HEK293 (cell line): ENCODE measurements around the gene C1orf226.

Source experiments
- CTCF ChIA-PET: fragments of 350-600 bp; formaldehyde crosslinking; extraction: SDS; loops from one replicate; lab custom pipeline; 2021; ENCODE audit warnings: antibody characterized with exemption; lab: Yijun Ruan, JAX
- POLR2A ChIA-PET: fragments of 300-600 bp; formaldehyde crosslinking; extraction: SDS; loops from one replicate; lab custom pipeline; 2020; ENCODE audit warnings: antibody characterized with exemption, inconsistent platforms; lab: Yijun Ruan, JAX
- H3K27ac ChIP-seq: fragments of 200-500 bp; sonication (Bioruptor generic); 2 replicates; pipeline ENCODE4 v1.5.1; 2014; ENCODE audit warnings: low read depth, low read length, control low read depth, inconsistent platforms; ENCODE audit errors: extremely low read depth
- H3K36me3 ChIP-seq, 2 experiments: fragments of 200-500 bp in 1 of 2; sonication (Bioruptor generic) in 1 of 2; 1 replicate in 1 of 2; 2 replicates in 1 of 2; pipeline ENCODE4 v1.5.1; 2014 to 2017; ENCODE audit warnings: inconsistent platforms in 2 of 2, low read length in 2 of 2; ENCODE audit not compliant: control insufficient read depth in 2 of 2, insufficient read depth in 1 of 2
- H3K4me1 ChIP-seq: fragments of 200-500 bp; sonication (Bioruptor generic); 2 replicates; pipeline ENCODE4 v1.5.1; 2014; ENCODE audit warnings: mild to moderate bottlenecking, low read length, inconsistent platforms; ENCODE audit not compliant: control insufficient read depth, insufficient read depth
- H3K4me3 ChIP-seq: 2 replicates; pipeline ENCODE4 v1.5.1; 2011; ENCODE audit warnings: low read depth, mild to moderate bottlenecking, control low read depth, low read length, moderate library complexity
- H3K9me3 ChIP-seq: fragments of 200-500 bp; sonication (Bioruptor generic); 2 replicates; pipeline ENCODE4 v1.5.1; 2014; ENCODE audit warnings: low read depth, low read length, inconsistent platforms; ENCODE audit not compliant: control insufficient read depth, insufficient read depth
- BCL6B ChIP-seq: fragments of 450-650 bp; formaldehyde crosslinking; IDR thresholded peaks from 2 replicates; pipeline ENCODE4 v1.5.1; 2017; ENCODE audit warnings: missing biosample characterization, missing genetic modification characterization
- ELK4 ChIP-seq: IDR thresholded peaks from 2 replicates; pipeline ENCODE4 v1.6.1; 2011; ENCODE audit warnings: mild to moderate bottlenecking, low read depth, low read length, borderline replicate concordance
- HOXA7 ChIP-seq: sonication (generic); formaldehyde crosslinking; IDR thresholded peaks from 2 replicates; pipeline ENCODE4 v1.8.1; 2022; ENCODE audit warnings: missing genetic modification reagents, borderline replicate concordance
- KLF10 ChIP-seq: fragments of 450-650 bp; IDR thresholded peaks from 2 replicates; pipeline ENCODE4 v1.5.1; 2018; ENCODE audit warnings: missing biosample characterization, mild to moderate bottlenecking, missing genetic modification characterization
- KLF7 ChIP-seq: fragments of 450-650 bp; formaldehyde crosslinking; IDR thresholded peaks from 2 replicates; pipeline ENCODE4 v1.5.1; 2016; ENCODE audit warnings: missing biosample characterization, missing genetic modification characterization, borderline replicate concordance
- MEIS1 ChIP-seq: sonication (generic); formaldehyde crosslinking; IDR thresholded peaks from 2 replicates; pipeline ENCODE4 v1.8.1; 2022; ENCODE audit warnings: missing genetic modification reagents, mild to moderate bottlenecking, borderline replicate concordance
- MYNN ChIP-seq: fragments of 450-650 bp; formaldehyde crosslinking; IDR thresholded peaks from 2 replicates; pipeline ENCODE4 v1.5.1; 2016; ENCODE audit warnings: missing biosample characterization, missing genetic modification characterization, borderline replicate concordance
- MZF1 ChIP-seq: fragments of 450-650 bp; formaldehyde crosslinking; IDR thresholded peaks from 2 replicates; pipeline ENCODE4 v1.5.1; 2017; ENCODE audit warnings: missing biosample characterization, missing genetic modification characterization, borderline replicate concordance
- PBX3 ChIP-seq: sonication (generic); formaldehyde crosslinking; IDR thresholded peaks from 2 replicates; pipeline ENCODE4 v1.8.1; 2022; ENCODE audit warnings: mild to moderate bottlenecking, moderate library complexity, missing genetic modification reagents
- PRDM6 ChIP-seq: fragments of 450-650 bp; formaldehyde crosslinking; IDR thresholded peaks from 2 replicates; pipeline ENCODE4 v1.5.1; 2017; ENCODE audit warnings: missing biosample characterization, missing genetic modification characterization
- RBAK ChIP-seq: fragments of 450-650 bp; formaldehyde crosslinking; IDR thresholded peaks from 2 replicates; pipeline ENCODE4 v1.5.1; 2016; ENCODE audit warnings: missing biosample characterization, missing genetic modification characterization
- TCF7L2 ChIP-seq: IDR thresholded peaks from 2 replicates; pipeline ENCODE4 v1.6.1; 2011; ENCODE audit warnings: low read depth, mild to moderate bottlenecking, inconsistent platforms, low read length, moderate library complexity, borderline replicate concordance
- YY2 ChIP-seq: fragments of 450-650 bp; formaldehyde crosslinking; IDR thresholded peaks from 2 replicates; pipeline ENCODE4 v1.5.1; 2016; ENCODE audit warnings: missing biosample characterization, missing genetic modification characterization
- ZBTB48 ChIP-seq: fragments of 450-650 bp; formaldehyde crosslinking; IDR thresholded peaks from 2 replicates; pipeline ENCODE4 v1.5.1; 2016; ENCODE audit warnings: missing biosample characterization, missing genetic modification characterization
- ZFHX2 ChIP-seq: fragments of 450-650 bp; formaldehyde crosslinking; conservative IDR thresholded peaks from 2 replicates; pipeline ENCODE4 v1.5.1; 2016; ENCODE audit warnings: missing biosample characterization, missing genetic modification characterization
- ZFP41 ChIP-seq: fragments of 450-650 bp; formaldehyde crosslinking; IDR thresholded peaks from 2 replicates; pipeline ENCODE4 v1.5.1; 2016; ENCODE audit warnings: missing biosample characterization, missing genetic modification characterization, borderline replicate concordance
- ZNF138 ChIP-seq: fragments of 450-650 bp; formaldehyde crosslinking; IDR thresholded peaks from 2 replicates; pipeline ENCODE4 v1.5.1; 2016; ENCODE audit warnings: missing biosample characterization, missing genetic modification characterization, borderline replicate concordance
- ZNF324 ChIP-seq: fragments of 450-650 bp; formaldehyde crosslinking; IDR thresholded peaks from 2 replicates; pipeline ENCODE4 v1.5.1; 2016; ENCODE audit warnings: missing biosample characterization, missing genetic modification characterization
- ZNF37A ChIP-seq: fragments of 450-650 bp; IDR thresholded peaks from 2 replicates; pipeline ENCODE4 v1.5.1; 2018; ENCODE audit warnings: missing biosample characterization, missing genetic modification characterization
- ZNF426 ChIP-seq: fragments of 450-650 bp; formaldehyde crosslinking; IDR thresholded peaks from 2 replicates; pipeline ENCODE4 v1.5.1; 2017; ENCODE audit warnings: missing biosample characterization, missing genetic modification characterization, mild to moderate bottlenecking, inconsistent platforms, moderate library complexity
- ZNF473 ChIP-seq: fragments of 450-650 bp; formaldehyde crosslinking; IDR thresholded peaks from 2 replicates; pipeline ENCODE4 v1.5.1; 2017; ENCODE audit warnings: missing biosample characterization, missing genetic modification characterization
- ZNF555 ChIP-seq: fragments of 450-650 bp; formaldehyde crosslinking; conservative IDR thresholded peaks from 2 replicates; pipeline ENCODE4 v1.5.1; 2017; ENCODE audit warnings: missing biosample characterization, mild to moderate bottlenecking, missing genetic modification characterization, inconsistent platforms
- ZNF660 ChIP-seq: fragments of 450-650 bp; IDR thresholded peaks from 2 replicates; pipeline ENCODE4 v1.5.1; 2018; ENCODE audit warnings: missing biosample characterization, mild to moderate bottlenecking, missing genetic modification characterization
- ZNF664 ChIP-seq: fragments of 450-650 bp; formaldehyde crosslinking; IDR thresholded peaks from 2 replicates; pipeline ENCODE4 v1.5.1; 2016; ENCODE audit warnings: missing biosample characterization, missing genetic modification characterization
- ZNF670 ChIP-seq: fragments of 450-650 bp; formaldehyde crosslinking; IDR thresholded peaks from 2 replicates; pipeline ENCODE4 v1.5.1; 2016; ENCODE audit warnings: missing biosample characterization, missing genetic modification characterization, low read depth
- ZNF707 ChIP-seq: fragments of 450-650 bp; formaldehyde crosslinking; IDR thresholded peaks from 2 replicates; pipeline ENCODE4 v1.5.1; 2016; ENCODE audit warnings: missing biosample characterization, missing genetic modification characterization
- ZNF76 ChIP-seq: fragments of 450-650 bp; formaldehyde crosslinking; IDR thresholded peaks from 2 replicates; pipeline ENCODE4; 2016; ENCODE audit warnings: low read depth, missing biosample characterization, missing genetic modification characterization, borderline replicate concordance
- ZNF768 ChIP-seq: fragments of 450-650 bp; formaldehyde crosslinking; IDR thresholded peaks from 2 replicates; pipeline ENCODE4 v1.5.1; 2018; ENCODE audit warnings: missing biosample characterization, mild to moderate bottlenecking, missing genetic modification characterization
- ZNF792 ChIP-seq: fragments of 450-650 bp; formaldehyde crosslinking; IDR thresholded peaks from 2 replicates; pipeline ENCODE4 v1.5.1; 2016; ENCODE audit warnings: missing biosample characterization, missing genetic modification characterization
- ZSCAN23 ChIP-seq: fragments of 450-650 bp; formaldehyde crosslinking; IDR thresholded peaks from 2 replicates; pipeline ENCODE4 v1.5.1; 2016; ENCODE audit warnings: missing biosample characterization, missing genetic modification characterization

Gene C1orf226

GRCh38 chr1:162404550-162405160 is 23.1 kb downstream of the C1orf226 start:
- Histone ChIP-seq H3K4me1 (no peaks in the 10 kb centered on the region), H3K4me3 (no peak overlapping the region), H3K9me3 (no peaks in the 10 kb centered on the region), H3K36me3 (no peaks in the 10 kb centered on the region), H3K27ac (no peak overlapping the region)
- TF ChIP-seq ZFHX2 (0 out of 2 replicates have a peak, but pooled peaks have one; percentile 10), RBAK (tag by site-specific recombination) (no peak), PBX3 (CRISPR knock-in tag) (no peak)
- ChIA-PET CTCF (no interaction called here), POLR2A (no interaction called here)

- no peaks in the 10 kb centered on the region for H3K9me3 ChIP-seq
- no peaks in the 10 kb centered on the region for H3K36me3 ChIP-seq
- H3K4me1 ChIP-seq, result no peaks in the 10 kb centered on the region
- TF ChIP-seq ZNF426 (tag by site-specific recombination) (no peak), ZBTB48 (tag by site-specific recombination) (no peak), ZNF555 (tag by site-specific recombination) (no peak), ZNF664 (tag by site-specific recombination) (no peak), PRDM6 (tag by site-specific recombination) (no peak), ZNF37A (tag by site-specific recombination) (no peak), ZNF660 (tag by site-specific recombination) (no peak), ZNF473 (tag by site-specific recombination) (no peak), ZNF324 (no peak), ELK4 (no peak), ZNF707 (no peak), ZNF670 (tag by site-specific recombination) (no peak), KLF10 (tag by site-specific recombination) (no peak), ZNF76 (tag by site-specific recombination) (no peak), ZSCAN23 (no peak), ZFP41 (tag by site-specific recombination) (no peak), ZNF138 (tag by site-specific recombination) (no peak)
- ChIA-PET POLR2A (no interaction called here), CTCF (no interaction called here)
- no peak overlapping the region for H3K4me3 ChIP-seq
- no peak overlapping the region for H3K27ac ChIP-seq
Measured at GRCh38 chr1:162405800-162406199, 24.3 kb downstream of the C1orf226 start.

- Histone ChIP-seq H3K9me3 (no peaks in the 10 kb centered on the region), H3K36me3 (no peaks in the 10 kb centered on the region), H3K4me3 (no peak overlapping the region), H3K4me1 (no peaks in the 10 kb centered on the region), H3K27ac (no peak overlapping the region)
- ChIA-PET CTCF (interaction anchor here (0.6 to 1.0 kb wide), 2 partner anchors 15 to 365 kb away, joined by 3 to 6 read pairs; no protein-coding TSS in a partner anchor), POLR2A (no interaction called here)
- TF ChIP-seq HOXA7 (CRISPR knock-in tag) (no peak), ZNF324 (no peak), ZNF768 (tag by site-specific recombination) (no peak), MEIS1 (CRISPR knock-in tag) (no peak), MYNN (tag by site-specific recombination) (no peak), TCF7L2 (no peak), MZF1 (tag by site-specific recombination) (no peak), BCL6B (tag by site-specific recombination) (no peak), ZNF792 (tag by site-specific recombination) (no peak), YY2 (tag by site-specific recombination) (no peak), KLF7 (tag by site-specific recombination) (no peak)
Measured at GRCh38 chr1:162406811-162407210, 25.3 kb downstream of the C1orf226 start.
